ENCODE results near the gene JOSD2.

JOSD2 gene

DNA sequence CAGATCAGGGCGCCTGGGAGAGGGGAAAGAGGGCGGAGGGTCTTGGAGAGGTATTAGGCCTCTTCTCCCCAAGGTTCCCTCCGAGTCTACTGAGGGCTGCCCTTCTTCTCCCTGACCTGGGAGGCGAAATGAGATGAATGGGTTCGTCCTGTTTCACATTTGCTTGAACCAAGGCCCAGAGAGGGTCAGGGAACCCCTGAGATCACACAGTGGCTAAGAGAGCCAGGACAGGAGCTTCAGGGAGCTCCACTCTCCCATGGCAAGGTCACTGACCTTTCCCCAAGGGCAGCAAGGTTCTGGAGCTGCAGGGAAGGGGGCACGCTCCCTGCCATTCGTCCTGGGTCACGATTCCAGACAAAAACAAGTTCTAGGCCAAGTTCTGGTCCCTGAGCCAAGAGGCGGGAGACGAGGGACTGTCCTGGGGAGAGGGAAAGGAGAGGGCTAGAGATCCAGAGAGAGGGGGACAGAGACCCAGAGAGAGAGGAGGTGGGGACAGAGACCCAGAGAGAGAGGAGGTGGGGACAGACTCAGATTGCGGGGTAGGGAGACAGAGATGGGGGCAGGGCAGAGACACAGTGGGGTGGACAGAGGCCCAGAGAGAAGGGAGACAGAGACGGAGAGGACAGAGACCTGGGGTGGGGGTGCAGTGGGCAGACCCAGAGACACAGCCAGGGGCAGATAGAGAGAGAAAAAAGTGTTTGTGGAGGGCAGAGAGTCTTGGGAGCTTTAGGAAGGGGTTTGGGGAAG lies 2.2 kb upstream of the JOSD2 start:
- DNase-seq, result no peak

DNA sequence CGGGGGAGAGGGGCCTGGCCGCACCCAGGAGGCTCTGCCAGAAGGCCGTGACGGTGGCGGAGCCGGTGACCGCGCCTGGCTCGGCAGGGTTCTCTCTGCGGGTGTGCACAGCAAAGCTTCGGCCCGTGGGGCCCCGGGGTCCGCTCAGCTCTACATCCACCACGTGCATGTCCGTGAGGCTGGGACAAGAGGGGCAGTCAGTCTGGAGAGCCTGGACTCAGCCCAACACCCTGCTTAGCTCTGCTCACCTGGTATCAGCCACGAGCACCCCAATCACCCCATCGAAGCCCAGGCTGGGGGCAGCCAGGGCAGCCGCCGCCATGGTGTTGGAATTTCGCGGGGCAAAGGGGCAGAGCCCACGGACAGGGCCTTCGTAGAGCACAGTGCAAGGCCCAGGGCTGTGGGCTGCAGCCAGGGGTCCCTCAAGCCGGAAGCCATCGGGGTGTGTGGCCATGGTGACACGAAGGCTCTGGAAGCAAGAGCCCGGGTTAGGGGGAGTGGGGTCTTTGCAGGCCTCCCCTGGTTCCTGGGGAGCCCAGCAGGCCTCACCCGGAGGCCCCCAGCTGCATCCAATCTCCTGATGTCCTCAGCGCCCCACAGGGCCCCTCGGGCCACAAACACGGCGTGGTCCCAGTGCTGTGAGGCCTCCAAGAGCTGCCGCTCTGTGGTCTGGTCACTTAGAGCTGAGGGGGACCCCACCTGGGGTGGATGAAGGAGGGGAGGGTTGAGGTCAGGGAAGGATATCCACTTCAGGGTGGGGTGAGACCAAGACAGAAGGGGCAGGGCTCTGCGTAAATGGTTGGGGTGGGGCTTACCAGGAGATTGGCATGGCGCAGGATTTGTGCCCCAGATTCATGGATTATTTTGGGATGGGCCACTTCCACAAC lies 1.4 kb upstream of the JOSD2 start:
- DNase-seq, result no peak

DNA sequence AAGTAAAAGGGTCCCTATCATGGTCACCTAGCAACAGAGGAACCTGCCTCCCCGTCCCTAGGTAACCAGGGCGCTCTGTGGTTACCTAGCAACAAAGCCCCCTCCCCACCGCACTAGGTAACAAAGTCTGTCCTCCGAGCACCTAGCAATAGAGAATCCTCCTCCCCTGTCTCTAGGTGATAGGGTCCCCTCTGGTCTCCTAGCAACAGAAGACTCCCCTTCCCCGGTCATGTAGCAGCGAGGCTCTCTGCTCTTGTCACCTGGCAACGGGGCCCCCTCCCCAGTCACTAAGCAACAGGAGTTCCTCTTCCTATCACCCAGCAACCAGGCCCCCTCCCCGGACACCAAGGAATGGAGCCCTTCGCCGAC lies 307 bp downstream of the JOSD2 start:
- no peak for DNase-seq

DNA sequence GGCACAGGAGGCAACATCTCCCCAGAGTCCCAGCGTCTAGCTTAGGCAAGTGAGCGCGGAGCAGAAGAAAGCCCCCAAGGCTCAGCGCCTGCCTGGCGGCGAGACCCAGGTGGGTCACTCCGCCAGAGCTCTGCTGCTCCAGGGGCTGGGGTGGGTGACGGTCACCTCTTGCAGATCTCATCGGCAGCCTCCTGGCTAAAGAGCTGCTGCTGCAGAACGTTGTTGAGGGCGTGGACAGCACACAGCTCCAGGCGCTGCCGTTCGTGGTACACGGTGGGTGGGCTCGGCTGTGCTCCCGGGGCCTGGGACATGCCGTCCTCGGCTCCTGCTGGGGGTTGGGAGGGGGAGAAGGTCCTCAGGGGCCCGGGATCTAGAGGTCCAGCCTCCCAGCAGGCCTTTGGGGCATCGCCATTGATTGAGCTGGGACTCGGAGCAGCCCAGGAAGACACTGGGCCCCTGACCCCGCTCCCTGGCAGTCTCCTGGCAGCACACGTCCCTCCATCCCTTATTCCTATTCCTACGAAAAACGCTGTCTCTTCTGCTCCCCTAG lies 795 bp downstream of the JOSD2 start:
- no peak for DNase-seq

DNA sequence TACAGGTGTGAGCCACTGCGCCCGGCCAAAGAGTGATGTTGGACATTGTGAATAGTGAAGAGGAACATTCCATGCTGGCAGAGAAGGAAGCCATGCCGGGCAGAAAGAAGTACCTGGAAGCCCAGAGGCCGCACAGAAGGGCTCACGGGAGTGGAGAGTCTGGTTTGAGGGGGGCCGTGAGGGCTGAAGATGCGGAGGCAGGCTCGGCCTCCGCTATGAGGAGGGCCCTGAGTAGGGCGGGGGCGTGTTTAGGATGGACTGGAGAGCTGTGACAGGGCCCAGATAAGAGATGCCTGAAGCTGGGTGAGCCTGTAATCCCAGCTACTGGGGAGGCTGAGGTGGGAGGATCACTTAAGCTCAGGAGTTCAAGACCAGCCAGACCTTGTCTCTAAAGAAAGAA lies 1.6 kb downstream of the JOSD2 start:
- DNase-seq, result no peak

DNA sequence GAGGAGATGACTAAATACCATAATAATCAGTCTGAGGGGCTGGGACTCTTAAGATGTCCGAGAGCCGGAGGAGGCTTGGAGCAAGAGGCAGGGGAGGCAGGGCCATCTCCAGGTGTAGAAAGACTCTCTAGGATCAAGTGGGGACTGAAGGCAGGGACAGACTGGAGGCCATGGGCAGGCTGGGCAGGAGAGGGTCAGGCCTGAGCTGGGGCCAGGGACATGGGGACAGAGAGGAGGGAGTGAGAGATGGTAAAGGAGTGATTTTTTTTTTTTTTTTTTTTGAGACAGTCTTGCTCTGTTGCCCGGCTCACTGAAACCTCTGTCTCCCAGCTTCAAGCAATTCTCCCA lies 2.2 kb downstream of the JOSD2 start:
- no peak for DNase-seq

DNA sequence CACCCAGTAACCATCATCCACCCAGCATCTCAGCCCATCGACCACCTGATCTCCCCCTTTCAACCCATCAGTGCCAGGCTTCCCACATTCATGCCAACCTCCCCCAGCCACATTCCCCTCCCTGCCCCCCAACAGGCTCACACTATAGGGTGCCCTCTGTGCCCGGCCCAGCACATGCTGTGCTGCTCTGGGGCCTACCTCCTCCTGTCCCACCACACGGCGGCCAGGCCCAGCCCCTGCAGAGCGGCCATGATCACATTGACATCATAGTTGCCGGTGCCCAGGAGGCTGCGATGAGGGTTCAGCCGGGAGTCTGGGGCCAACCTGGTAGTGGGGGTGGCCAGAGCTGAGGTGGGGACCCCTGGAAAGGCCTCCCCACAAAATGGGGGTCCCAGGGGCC lies 3.6 kb downstream of the JOSD2 start:
- DNase-seq, result no peak

DNA sequence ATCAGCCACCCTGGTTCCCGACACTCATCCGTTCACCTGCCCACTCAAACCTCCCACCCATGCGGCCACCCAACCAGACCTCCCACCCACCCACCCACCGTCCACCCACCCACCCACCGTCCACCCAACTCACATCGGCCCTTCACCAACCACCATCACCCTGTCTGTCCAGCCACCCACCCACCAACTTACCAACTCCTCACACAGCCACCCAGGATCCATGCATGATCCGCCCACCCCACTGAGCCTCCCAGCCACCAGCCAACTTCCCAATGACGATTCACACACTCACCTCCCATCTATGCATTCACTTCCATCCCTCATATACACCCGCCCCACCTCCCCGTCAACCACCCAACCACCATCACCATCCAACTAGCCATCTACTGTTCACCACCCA lies 4.3 kb downstream of the JOSD2 start:
- DNase-seq, result no peak

DNA sequence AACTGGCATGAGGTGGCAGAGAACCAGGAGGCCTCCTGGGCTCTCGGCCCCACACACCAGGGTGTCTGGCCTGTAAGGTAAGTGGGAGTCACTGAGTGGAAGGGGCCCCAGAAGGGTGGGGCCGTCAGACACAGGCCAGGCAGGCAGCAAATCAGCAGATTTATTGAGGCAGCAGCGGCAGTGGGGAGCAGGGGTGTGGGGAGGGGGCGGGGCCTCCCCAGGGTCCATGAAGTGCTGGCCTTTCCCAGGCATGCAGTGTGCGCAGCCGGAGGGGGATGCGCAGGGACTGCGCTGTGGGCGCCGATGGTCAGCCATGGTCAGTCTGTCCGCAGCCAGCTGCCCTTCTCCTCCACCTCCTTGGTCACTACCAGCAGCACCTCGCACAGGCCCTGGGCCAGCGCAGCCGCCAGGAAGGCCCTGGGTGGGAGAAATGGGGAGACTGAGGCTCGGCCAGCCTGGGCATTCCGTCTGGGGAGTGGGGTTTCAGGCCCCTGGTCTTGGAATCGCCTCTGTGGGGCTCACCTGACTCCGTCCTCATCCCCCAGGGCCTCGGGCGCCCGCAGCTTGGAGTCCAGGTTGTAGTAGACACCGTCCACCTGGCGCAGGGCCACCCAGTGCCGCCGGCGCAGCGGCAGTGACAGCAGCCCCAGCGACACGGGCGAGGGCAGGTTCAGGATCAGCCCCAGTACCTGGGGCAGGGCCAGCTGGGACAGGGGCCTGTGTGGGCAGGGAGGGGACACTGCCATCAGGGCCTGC lies 5.0 kb downstream of the JOSD2 start:
- no peak for DNase-seq

DNA sequence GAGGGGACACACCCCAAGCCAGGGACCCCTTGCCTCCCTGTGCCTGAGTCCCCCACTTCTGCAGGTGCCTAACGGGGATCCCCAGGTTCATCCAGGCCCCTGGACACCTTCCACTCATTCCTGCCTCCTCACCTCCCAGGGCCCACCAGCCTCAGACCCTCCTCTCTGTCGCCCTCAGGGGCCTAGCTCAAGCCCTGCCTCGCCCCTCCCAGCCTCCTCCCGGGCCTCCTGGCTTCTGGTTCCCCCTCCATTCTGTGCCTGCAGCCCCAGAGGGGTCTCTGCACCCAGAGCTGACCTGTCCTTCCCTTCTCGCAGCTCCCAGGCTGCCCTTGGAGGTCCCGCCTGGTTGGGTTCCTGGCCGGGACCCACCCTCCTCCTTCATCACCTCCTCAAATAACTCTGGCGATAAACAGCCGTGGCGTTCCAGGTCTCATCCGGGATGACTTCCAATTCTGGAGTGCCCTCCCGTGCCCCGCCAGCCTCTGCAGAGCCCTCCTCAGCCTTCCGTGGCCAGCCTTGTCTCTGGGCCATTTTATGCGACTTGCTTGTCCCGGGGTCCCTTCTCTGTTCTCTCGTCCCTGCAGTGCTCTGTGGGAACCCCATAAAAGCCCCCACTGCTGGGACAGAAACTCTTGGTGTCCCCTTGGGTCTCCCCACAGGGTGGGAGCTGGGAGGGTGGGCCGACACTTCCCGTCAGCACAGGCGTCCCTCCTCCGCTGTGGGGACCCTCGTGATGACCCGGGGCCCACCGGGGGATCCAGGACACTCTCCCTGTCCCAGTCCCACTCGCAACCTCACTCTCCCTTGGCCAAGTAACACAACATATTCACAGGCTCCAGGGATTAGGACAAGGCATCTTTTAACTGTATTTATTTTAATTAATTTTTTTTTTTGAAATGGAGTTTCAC lies 9.2 kb downstream of the JOSD2 start:
- DNase-seq, result no peak

DNA sequence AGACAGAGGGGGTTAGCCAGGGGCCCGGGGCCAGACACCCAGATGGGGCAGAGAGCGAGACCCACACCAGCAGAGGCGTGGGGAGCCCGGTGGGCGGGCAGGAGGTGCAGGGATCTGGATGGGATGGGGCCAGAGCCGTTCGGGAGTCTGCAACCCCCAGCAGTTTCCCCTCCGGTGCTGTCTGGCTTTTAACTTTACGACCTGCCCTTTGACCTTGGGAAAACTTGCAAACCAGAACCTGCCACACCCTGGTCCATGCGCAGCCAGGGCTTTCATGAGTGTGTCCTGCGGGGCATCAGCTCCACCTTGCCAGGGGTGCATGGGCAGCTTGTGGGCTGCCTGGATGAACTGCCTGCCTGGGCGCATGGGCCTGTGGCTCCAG lies 9.8 kb downstream of the JOSD2 start:
- DNase-seq, result no peak

DNA sequence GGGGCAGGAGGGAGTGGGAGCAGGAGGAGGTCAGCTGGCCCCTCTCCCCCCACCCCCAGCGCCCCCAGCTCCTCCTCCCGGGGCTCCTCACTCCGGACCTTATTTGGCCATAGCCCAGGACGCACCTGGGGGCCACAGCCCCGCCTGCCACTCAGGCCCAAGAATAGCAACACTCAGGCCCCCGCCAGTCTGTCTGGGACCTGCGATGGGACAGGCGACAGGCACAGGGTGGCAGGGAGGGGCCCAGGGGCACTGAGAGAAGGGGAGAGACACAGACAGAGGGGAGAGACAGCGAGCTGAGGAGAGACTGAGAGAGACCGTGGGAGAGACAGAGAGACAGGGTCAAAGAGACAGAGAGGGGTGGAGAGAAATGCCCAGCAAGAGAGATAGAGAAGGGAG lies 10.2 kb downstream of the JOSD2 start:
- DNase-seq, result no peak

DNA sequence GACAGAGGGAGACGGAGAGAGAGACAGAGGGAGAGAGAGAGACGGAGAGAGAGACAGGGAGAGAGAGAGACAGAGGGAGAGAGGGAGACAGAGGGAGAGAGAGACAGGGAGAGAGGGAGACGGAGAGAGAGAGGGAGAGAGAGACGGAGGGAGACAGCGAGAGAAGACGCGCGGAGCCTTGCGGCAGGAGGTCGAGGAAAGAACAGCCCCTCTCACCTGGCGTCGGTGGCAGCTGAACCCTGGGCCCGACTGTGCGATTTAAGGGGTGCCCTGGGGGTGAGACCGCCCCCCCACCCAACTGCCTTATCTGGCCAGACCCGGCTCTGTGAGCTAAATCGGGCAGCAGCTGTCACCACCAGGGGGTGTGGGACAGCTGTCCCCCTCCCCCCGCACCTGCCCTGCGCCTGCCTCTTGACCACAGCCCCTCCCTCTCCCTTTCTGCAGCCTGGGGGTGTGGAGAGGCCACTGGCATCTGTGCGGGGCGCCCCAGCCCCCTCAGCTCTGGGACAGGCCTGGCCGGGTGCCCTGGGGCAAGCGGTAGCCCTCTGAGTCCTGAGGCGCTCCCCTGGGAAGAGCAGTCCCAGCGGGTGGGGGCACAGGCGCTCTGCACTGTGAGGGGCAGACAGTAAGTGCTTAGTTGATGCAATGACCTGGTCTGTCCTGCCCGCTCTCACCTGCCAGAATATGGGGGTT lies 10.8 kb downstream of the JOSD2 start:
- no peak for DNase-seq

DNA sequence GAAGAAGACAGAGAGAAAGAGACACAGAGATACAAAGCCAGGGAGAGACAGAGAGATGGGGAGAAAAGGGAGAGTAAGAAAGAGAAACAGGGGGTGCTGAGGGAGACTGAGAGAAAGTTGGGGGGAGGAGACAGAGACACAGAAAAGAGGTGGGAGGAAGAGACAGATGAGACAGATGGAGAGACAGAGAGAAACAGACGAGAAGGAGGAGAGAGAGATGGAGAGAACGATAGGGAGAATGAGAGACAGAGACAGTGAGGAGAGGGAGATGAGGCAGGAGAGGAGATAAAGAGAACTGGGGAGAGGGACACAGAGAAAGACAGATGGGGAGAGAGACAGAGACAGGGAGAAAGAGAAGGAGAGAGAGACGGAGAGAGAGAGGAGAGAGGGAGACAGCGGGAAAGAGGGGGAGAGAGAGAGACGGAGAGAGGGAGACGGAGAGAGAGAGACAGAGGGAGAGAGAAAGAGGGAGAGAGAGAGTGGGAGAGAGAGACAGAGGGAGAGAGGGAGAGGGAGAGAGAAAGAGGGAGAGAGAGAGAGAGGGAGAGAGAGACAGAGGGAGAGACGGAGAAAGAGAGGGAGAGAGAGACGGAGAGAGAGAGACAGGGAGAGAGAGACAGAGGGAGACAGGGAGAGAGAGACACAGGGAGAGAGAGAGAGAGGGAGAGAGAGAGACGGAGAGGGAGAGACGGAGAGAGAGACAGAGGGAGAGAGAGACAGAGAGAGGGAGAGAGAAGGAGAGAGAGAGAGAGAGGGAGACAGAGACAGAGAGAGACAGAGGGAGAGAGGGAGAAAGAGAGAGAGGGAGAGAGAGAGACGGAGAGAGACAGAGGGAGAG lies 12.6 kb downstream of the JOSD2 start:
- DNase-seq, result no peak

DNA sequence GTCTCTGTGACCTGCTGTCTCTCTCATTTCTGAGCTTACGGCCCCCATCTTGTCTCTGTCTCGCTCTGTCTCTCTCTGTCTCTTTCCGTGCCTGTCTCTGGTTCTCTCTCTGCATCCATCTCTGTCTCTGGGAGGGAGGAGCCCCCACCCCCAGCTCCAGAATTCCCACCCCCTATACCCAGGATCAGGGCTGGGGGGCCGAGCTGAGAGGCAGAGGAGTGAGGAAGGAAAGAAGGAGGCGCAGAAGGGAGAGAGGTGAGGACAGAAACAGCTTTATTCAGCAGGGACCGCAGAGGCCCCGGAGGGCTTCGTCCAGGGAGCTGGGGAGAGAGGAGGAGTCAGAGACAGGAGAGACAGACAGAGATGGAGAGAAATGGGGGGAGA lies 14.0 kb downstream of the JOSD2 start:
- DNase-seq, result no peak

DNA sequence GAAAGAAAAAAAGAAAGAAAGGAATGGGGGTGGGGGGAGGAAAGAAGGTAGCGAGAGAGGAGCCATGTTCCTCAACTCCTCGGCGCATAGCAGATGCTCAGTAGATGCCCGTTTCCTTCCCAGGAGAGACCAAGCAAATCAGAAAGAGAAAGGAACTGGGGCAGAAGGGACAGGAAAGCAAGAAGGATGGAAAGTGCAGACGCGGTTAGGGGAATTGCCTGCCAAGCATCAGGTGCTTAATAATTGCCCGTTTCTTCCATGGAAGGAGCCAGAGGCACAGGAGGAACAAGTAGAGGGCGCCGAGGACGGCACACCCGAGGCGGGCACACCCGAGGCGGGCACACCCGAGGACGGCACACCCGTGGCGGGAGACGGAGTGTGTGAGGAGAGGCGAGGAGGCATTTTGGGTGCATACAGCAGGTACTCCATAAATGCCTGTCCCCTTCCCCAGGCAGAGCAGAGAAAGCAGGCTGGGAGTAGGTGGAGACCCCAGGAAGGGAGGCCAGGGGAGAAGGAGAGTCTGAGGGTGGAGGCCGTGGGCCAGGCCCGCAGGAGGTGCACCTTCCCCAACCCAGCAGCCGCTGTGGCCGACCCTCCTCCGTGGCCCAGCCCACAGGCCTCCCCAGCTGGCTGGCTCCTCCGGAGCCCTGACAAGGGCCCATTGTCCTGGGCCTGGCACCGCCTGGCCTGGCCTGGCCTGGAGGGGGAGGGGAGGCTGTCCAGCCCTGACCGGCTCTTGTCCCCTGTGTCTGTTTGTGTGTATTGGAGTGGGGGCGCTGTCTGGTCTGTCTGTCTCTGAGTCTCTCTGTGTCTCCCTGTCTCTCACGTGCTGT lies 14.6 kb downstream of the JOSD2 start:
- DNase-seq, result no peak

DNA sequence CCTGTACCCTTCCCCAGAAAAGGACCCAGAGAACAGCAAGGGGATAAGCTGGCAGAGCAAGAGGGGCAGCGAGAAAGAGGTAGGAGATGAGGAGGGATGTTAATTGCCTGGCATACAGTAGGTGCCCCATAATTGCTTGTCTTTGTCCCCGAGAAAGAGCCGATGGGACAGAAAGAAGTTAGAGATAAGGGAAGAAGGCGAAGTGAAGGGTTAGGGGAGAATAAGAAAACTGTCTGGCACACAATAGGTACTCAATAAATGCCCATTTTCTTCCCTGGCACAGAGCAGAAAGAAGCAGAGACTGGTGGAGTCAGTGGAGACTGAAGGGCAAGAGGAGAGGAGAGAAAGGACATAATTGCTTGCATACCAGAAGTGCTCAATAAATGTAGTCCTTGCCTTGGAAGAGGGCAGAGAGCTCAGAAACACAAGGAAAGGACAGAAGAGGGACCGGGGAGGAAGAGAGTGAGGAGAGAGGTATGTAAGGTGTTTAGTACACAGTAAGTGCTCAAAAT lies 15.9 kb downstream of the JOSD2 start:
- DNase-seq, result no peak

DNA sequence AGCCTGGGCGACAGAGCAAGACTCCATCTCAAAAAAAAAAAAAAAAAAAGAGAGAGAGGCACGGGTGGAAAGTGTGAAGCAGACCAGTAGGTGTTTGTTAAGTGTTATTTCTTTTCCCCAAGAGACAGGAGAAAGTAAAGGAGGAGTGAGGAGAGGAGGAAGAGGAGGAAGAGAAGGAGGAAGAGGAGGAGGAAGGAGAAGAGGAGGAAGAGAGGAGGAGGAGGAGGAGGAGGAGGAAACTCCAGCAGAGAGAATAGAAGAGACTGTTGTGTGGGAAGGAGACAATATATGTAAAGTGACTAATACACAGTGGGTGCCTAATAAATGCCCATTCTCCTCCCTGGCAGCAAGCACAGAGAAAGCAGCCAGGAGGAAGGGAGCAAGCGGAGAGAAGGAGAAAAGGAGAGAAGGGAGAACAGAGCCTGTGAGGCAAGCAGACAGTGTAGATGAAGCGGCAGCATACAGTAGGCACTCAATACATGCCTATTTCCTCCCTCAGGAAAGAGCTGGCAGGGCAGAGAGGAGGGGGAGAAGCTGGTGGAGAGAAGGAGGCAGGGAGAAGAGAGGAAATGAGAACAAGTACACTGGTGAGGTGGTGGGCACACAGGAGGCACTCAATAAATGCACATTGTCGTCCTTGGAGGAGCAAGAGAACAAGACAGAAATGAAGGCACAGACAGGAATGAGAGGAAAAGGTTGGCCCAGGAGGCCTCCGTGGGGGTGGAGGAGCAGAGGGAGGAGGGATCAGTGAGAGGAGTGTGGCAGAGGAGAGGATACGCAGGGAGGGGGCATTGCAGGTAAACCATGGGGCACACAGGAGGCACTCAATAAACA lies 16.6 kb downstream of the JOSD2 start:
- no peak for DNase-seq

DNA sequence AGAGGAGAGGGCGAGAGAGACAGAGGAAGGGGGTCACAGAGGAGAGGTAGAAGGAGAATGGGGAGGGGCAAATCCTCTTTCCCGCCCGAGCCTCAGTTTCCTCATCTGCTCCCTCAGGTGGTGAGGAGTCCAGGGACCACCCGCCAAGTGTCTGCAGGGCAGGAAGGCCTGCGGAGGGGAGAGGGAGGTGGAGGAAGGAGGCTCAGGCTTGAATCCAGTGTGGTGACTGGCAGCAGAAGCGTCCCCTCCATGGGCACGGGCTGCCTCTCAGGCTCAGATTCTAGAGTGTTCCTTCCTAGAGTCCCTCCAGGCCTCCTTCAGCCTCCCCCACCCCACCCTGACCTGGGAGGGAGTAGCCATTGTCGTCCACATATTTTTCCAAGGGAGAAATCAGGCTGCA lies 17.8 kb downstream of the JOSD2 start:
- no peak for DNase-seq

Measured in CD4-positive, alpha-beta T cell treated with Interferon alpha-2 for 1 hour (primary cell).